ENCODE measurements around the gene CCDC92. TPM values are rescaled to one million over a fixed set of nuclear protein-coding genes. Genes with fewer than 3 reads are reported as not detected.
A peak's percentile ranks its signal among the peaks of the same experiment; 100 is the strongest.

Gene CCDC92
- polyA plus RNA-seq, 1 of the 3 experiments (the other 2 are of a cell fraction) = 53.5 TPM

GRCh38 chr12:123971770-123972456, 718 bp downstream of the CCDC92 start:
- Histone ChIP-seq H3K27ac (ENCODE audit: low read depth in 2 of 2, low read length in 1 of 2) (peak overlapping the region; percentile 63 to 83), H3K4me2 (peak overlapping the region; percentile 82), H3K9ac (peak overlapping the region; percentile 85), H3K9me3 (no peaks in the 10 kb centered on the region), H3K4me3 (ENCODE audit: low read depth in 2 of 2, low read length in 1 of 2) (peak overlapping the region; percentile 89 to 91), H2AFZ (ENCODE audit: low read depth) (peak overlapping the region; percentile 5; the same call in 1 of the 2 replicates), H3K27me3 (ENCODE audit: insufficient read depth) (no peaks in the 10 kb centered on the region), H3F3A (replicated peaks; ENCODE audit: insufficient read depth) (peaks cover 30% of the 10 kb centered on the region), H4K20me1 (ENCODE audit: insufficient read depth) (peaks cover 43% of the 10 kb centered on the region), H3K36me3 (replicated peaks in 1 of 2; ENCODE audit: control insufficient read depth in 1 of 2, insufficient read depth in 2 of 2, low read length in 1 of 2) (peaks cover 18 to 29% of the 10 kb centered on the region in 2 experiments), H3K79me2 (ENCODE audit: insufficient read depth) (peaks cover 84% of the 10 kb centered on the region), H3K4me1 (ENCODE audit: control insufficient read depth in 1 of 2, insufficient read depth in 2 of 2, low read depth in 1 of 2, low read length in 1 of 2) (peaks cover 7 to 20% of the 10 kb centered on the region in 2 experiments; a peak in 3 of 4 replicates), H3K9me2 (no peaks in the 10 kb centered on the region)
- WGBS (ENCODE audit: low lambda C conversion rate) = 2% methylated on average over 28 of the region's 55 CpGs
- no peak for TF ChIP-seq RXRA (IDR thresholded peaks at IDR 0.05; ENCODE audit: borderline replicate concordance, low read depth)
- TF ChIP-seq TCF12 (IDR thresholded peaks at IDR 0.05) = no peak
- no peak for TF ChIP-seq JUND (IDR thresholded peaks at IDR 0.05)
- TF ChIP-seq RFX5 (IDR thresholded peaks at IDR 0.05; ENCODE audit: low read length) = no peak
- no peak for TF ChIP-seq CTCF (IDR thresholded peaks at IDR 0.05)
- no peak for TF ChIP-seq POLR2AphosphoS5 (IDR thresholded peaks at IDR 0.05; ENCODE audit: low read depth, low read length)
- TF ChIP-seq CHD2 (IDR thresholded peaks at IDR 0.05; ENCODE audit: low read length, partially characterized antibody) = no peak
- ChIA-PET POLR2A (interaction anchor here (1.0 kb wide), 1 partner anchor 11 kb away, joined by 3 read pairs; no protein-coding TSS in a partner anchor), CTCF (interaction anchor here (0.8 to 1.2 kb wide), 3 partner anchors 10 to 13 kb away, joined by 3 read pairs; no protein-coding TSS in a partner anchor)
- peak; percentile 69 for DNase-seq

GRCh38 chr12:123971449-123971769, 1.2 kb downstream of the CCDC92 start:
- CTCF ChIA-PET = interaction anchor here (0.8 to 1.2 kb wide), 3 partner anchors 10 to 13 kb away, joined by 3 read pairs; no protein-coding TSS in a partner anchor
- Histone ChIP-seq H3K9me3 (no peaks in the 10 kb centered on the region), H3K4me3 (ENCODE audit: low read depth in 2 of 2, low read length in 1 of 2) (peak overlapping the region; percentile 89 to 91), H3K9ac (peak overlapping the region; percentile 85), H4K20me1 (ENCODE audit: insufficient read depth) (peaks cover 46% of the 10 kb centered on the region), H3K4me2 (peak overlapping the region; percentile 82), H3F3A (replicated peaks; ENCODE audit: insufficient read depth) (peaks cover 30% of the 10 kb centered on the region), H3K79me2 (ENCODE audit: insufficient read depth) (peaks cover 83% of the 10 kb centered on the region), H3K36me3 (replicated peaks in 1 of 2; ENCODE audit: control insufficient read depth in 1 of 2, insufficient read depth in 2 of 2, low read length in 1 of 2) (peaks cover 16 to 24% of the 10 kb centered on the region in 2 experiments), H3K27me3 (ENCODE audit: insufficient read depth) (no peaks in the 10 kb centered on the region), H3K4me1 (ENCODE audit: control insufficient read depth in 1 of 2, insufficient read depth in 2 of 2, low read depth in 1 of 2, low read length in 1 of 2) (peaks cover 7 to 20% of the 10 kb centered on the region in 2 experiments; a peak in 3 of 4 replicates), H3K27ac (ENCODE audit: low read depth in 2 of 2, low read length in 1 of 2) (peak overlapping the region; percentile 63 to 83), H3K9me2 (no peaks in the 10 kb centered on the region), H2AFZ (ENCODE audit: low read depth) (peak overlapping the region; percentile 5; the same call in 1 of the 2 replicates)
- POLR2A ChIA-PET = interaction anchor here (1.0 kb wide), 1 partner anchor 11 kb away, joined by 3 read pairs; no protein-coding TSS in a partner anchor
- WGBS (ENCODE audit: low lambda C conversion rate) = 40% methylated on average over 10 of the region's 10 CpGs
- no peak for DNase-seq
- TF ChIP-seq RXRA (IDR thresholded peaks at IDR 0.05; ENCODE audit: borderline replicate concordance, low read depth) (no peak), SMC3 (IDR thresholded peaks at IDR 0.05; ENCODE audit: low read depth, low read length) (no peak), USF1 (IDR thresholded peaks at IDR 0.05; ENCODE audit: borderline replicate concordance, low read depth) (no peak), RAD21 (IDR thresholded peaks at IDR 0.05; ENCODE audit: low read length) (no peak), CHD2 (IDR thresholded peaks at IDR 0.05; ENCODE audit: low read length, partially characterized antibody) (no peak), MEF2A (IDR thresholded peaks at IDR 0.05; ENCODE audit: borderline replicate concordance, low read depth) (no peak), REST (IDR thresholded peaks at IDR 0.05; ENCODE audit: low read depth, low read length) (no peak), MAX (IDR thresholded peaks at IDR 0.05; ENCODE audit: low read depth) (no peak), MXI1 (IDR thresholded peaks at IDR 0.05; ENCODE audit: low read depth, low read length) (no peak), EZH2phosphoT487 (IDR thresholded peaks at IDR 0.05; ENCODE audit: borderline replicate concordance, low read depth) (no peak), EP300 (IDR thresholded peaks at IDR 0.05; ENCODE audit: borderline replicate concordance in 1 of 2, low read depth in 1 of 2, low read length in 1 of 2) (no peak), GABPA (IDR thresholded peaks at IDR 0.05; ENCODE audit: low read depth) (no peak), SIN3A (IDR thresholded peaks at IDR 0.05; ENCODE audit: borderline replicate concordance, low read depth, low read length) (no peak), PBX3 (IDR thresholded peaks at IDR 0.05) (no peak)

Data from SK-N-SH (cell line).